Measurements from ENCODE around the gene HERPUD1. TPM values are rescaled to one million over a fixed set of nuclear protein-coding genes. Genes with fewer than 3 reads are reported as not detected.

HERPUD1 gene
- total RNA-seq, 1 experiment from 2014 or later: 30.8 TPM

DNA sequence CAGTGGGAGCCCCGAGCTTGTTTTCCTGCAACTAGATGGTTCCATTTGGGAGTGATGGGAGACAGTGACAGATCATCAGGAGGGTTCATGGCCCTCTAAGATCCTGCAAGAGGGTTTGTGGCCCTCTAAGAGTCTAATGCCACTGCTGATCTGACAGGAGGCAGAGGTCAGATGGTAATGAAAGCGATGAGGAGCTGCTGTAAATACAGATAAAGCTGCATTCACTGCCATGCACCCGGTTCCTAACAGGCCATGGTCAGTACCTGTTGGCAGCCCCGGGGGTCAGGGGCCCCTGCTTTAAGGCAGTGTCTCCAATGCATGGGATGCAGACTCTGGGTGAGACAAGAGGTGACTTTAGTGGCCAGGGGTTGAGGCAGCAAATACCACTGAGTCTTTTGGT, 36.1 kb upstream of the HERPUD1 start:
- TF ChIP-seq JUN (CRISPR knock-in tag; IDR thresholded peaks at IDR 0.05): no peak
- TF ChIP-seq, protein P1, sequence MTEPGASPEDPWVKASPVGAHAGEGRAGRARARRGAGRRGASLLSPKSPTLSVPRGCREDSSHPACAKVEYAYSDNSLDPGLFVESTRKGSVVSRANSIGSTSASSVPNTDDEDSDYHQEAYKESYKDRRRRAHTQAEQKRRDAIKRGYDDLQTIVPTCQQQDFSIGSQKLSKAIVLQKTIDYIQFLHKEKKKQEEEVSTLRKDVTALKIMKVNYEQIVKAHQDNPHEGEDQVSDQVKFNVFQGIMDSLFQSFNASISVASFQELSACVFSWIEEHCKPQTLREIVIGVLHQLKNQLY (CRISPR knock-in tag; IDR thresholded peaks at IDR 0.05): no peak
- TF ChIP-seq ETV6 (CRISPR knock-in tag; IDR thresholded peaks at IDR 0.05): no peak
- no peak for TF ChIP-seq SMAD4 (CRISPR knock-in tag; IDR thresholded peaks at IDR 0.05)
- no peak for TF ChIP-seq ZNF219 (CRISPR knock-in tag; IDR thresholded peaks at IDR 0.05; ENCODE audit: borderline replicate concordance)
- TF ChIP-seq NFATC4 (CRISPR knock-in tag; IDR thresholded peaks at IDR 0.05): no peak
- TF ChIP-seq ATF1 (CRISPR knock-in tag; IDR thresholded peaks at IDR 0.05): no peak
- no peak for TF ChIP-seq CREM (CRISPR knock-in tag; IDR thresholded peaks at IDR 0.05)
- Mint-ChIP-seq H3K9me3 (no peaks in the 10 kb centered on the region), H3K27ac (no peak overlapping the region), H3K27me3 (ENCODE audit: low read depth) (no peaks in the 10 kb centered on the region), H3K4me1 (no peaks in the 10 kb centered on the region), H3K36me3 (no peaks in the 10 kb centered on the region), H3K4me3 (no peak overlapping the region)
- ChIA-PET CTCF (no interaction called here), POLR2A (no interaction called here)
- DNase-seq (ENCODE audit: low spot score) (no peak), ATAC-seq (no peak)

DNA sequence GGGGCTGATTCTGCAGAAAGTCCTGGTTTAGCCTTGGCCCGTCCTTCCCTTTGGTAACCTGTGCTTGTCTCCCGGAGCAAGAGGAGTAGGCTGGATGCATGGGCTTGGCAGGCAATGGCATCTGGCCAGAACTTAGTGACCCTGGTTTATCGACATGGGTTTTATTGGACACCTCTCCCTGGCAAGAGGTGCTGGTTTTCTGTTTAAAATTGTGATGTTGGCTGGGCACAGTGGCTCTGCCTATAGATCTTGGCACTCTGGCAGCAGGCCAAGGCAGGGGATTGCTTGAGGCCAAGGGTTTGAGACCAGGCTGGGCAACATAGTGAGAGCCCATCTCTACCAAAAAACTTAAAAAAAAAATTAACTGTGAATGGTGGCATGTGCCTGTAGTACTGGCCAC, 35.7 kb upstream of the HERPUD1 start:
- POLR2A ChIA-PET: no interaction called here
- no peak overlapping the region for H3K4me3 Mint-ChIP-seq
- H3K27me3 Mint-ChIP-seq (ENCODE audit: low read depth): no peaks in the 10 kb centered on the region
- CTCF ChIA-PET: no interaction called here
- H3K4me1 Mint-ChIP-seq: no peaks in the 10 kb centered on the region
- H3K36me3 Mint-ChIP-seq: no peaks in the 10 kb centered on the region
- TF ChIP-seq ZNF263 (CRISPR knock-in tag; IDR thresholded peaks at IDR 0.05; ENCODE audit: low read depth): no peak
- no peak for TF ChIP-seq JAZF1 (CRISPR knock-in tag; IDR thresholded peaks at IDR 0.05)
- TF ChIP-seq TCF7 (CRISPR knock-in tag; IDR thresholded peaks at IDR 0.05; ENCODE audit: low read depth): no peak
- TF ChIP-seq, protein P2, sequence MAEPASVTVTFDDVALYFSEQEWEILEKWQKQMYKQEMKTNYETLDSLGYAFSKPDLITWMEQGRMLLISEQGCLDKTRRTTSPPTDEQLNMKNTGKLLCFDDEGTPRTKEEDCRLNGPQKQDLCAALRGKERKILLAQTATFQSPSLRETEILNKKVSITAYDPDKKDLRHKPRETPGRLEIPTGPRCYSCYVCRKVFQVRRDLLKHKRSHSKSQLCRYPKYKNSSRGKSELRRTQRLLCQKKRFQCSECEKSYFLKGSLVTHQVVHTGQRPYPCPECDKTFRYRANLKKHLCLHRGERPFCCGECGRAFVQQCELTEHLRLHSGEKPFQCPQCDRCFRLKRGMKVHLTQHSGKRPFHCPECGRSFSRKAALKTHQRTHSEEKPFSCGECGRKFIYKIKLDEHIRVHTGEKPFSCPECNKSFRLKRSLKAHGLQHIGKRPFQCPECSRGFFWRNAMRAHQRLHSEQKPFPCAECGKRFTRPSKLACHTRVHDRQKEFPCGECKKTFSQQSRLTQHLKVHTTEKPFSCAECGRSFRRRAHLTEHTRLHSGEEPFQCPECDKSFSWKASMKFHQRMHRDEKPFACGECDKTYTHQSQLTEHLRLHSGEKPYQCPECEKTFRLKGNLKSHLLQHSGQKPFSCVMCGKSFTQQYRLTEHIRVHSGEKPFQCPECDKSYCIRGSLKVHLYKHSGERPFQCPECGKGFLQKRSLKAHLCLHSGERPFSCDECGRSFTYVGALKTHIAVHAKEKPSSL (CRISPR knock-in tag; conservative IDR thresholded peaks at IDR 0.05): no peak
- no peaks in the 10 kb centered on the region for H3K9me3 Mint-ChIP-seq
- ATAC-seq (no peak), DNase-seq (ENCODE audit: low spot score) (no peak)
- H3K27ac Mint-ChIP-seq: no peak overlapping the region

DNA sequence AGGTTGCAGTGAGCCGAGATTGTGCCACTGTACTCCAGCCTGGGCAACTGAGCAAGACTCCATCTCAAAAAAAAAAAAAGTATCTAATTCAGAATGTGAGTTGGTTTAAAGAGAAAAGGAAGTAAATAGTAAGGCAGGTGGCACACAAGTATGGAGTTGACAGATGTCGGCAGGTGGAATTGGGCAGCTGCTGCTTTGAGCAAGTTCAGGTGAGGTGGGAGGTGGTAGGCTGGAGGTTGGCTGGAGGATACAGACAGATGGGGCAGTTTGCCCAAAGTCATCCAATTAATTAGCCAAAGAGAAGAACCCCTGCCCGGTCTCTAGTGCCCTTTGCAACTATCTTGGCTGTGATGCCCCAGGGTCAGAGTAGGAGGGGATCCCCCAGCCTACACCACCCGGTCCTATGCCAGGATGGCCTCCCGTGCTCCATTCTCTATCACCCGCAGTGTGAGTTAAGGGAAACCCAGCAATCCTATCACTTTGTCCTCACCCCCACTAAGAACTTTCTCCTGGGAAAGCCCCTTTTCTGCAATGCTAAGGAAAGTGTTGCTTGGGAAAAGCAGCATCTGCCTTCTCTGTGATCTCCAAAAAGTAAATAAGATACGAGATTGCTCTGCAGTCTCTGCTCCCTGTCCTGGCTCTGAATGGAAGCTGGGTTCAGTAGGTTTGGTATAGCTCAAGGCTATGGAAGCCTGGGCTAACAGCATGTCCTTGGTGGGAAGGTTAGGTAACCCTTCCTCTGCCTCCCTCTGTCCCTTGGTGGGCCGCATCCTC, 34.7 kb upstream of the HERPUD1 start:
- ChIA-PET POLR2A (no interaction called here), CTCF (interaction anchor here (1.3 kb wide), 1 partner anchor 18 kb away, joined by 3 read pairs; no protein-coding TSS in a partner anchor)
- H3K27ac Mint-ChIP-seq: no peak overlapping the region
- ATAC-seq: no peak
- H3K4me1 Mint-ChIP-seq: no peaks in the 10 kb centered on the region
- TF ChIP-seq FOXK1 (CRISPR knock-in tag; IDR thresholded peaks at IDR 0.05) (no peak), ZNF219 (CRISPR knock-in tag; IDR thresholded peaks at IDR 0.05; ENCODE audit: borderline replicate concordance) (no peak), CREB1 (CRISPR knock-in tag; IDR thresholded peaks at IDR 0.05) (no peak)
- H3K4me3 Mint-ChIP-seq: no peak overlapping the region
- no peak for DNase-seq (ENCODE audit: low spot score)
- no peaks in the 10 kb centered on the region for H3K27me3 Mint-ChIP-seq (ENCODE audit: low read depth)
- H3K9me3 Mint-ChIP-seq: no peaks in the 10 kb centered on the region
- H3K36me3 Mint-ChIP-seq: no peaks in the 10 kb centered on the region

DNA sequence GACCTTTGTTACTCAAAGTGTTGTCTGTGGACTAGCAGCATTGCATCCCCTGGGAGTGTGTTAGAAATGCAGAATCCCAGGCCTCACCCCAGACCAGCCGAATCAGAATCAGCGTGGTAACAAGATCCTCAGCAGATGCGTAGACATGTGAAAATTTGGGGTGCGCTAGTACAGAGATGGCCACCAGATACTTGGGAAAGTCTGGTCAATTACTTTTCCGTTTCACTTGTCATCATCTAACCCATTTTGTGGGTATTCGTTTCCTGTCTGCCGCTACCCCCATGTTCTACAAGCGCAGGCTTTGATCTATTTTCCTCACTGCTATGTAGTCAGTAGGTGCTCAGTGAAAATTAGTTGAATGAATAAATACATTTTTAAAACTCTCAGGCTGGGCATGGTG, 33.1 kb upstream of the HERPUD1 start:
- ChIA-PET POLR2A (no interaction called here), CTCF (no interaction called here)
- no peak for TF ChIP-seq NFATC4 (CRISPR knock-in tag; IDR thresholded peaks at IDR 0.05)
- TF ChIP-seq, protein P3, sequence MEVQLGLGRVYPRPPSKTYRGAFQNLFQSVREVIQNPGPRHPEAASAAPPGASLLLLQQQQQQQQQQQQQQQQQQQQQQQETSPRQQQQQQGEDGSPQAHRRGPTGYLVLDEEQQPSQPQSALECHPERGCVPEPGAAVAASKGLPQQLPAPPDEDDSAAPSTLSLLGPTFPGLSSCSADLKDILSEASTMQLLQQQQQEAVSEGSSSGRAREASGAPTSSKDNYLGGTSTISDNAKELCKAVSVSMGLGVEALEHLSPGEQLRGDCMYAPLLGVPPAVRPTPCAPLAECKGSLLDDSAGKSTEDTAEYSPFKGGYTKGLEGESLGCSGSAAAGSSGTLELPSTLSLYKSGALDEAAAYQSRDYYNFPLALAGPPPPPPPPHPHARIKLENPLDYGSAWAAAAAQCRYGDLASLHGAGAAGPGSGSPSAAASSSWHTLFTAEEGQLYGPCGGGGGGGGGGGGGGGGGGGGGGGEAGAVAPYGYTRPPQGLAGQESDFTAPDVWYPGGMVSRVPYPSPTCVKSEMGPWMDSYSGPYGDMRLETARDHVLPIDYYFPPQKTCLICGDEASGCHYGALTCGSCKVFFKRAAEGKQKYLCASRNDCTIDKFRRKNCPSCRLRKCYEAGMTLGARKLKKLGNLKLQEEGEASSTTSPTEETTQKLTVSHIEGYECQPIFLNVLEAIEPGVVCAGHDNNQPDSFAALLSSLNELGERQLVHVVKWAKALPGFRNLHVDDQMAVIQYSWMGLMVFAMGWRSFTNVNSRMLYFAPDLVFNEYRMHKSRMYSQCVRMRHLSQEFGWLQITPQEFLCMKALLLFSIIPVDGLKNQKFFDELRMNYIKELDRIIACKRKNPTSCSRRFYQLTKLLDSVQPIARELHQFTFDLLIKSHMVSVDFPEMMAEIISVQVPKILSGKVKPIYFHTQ (CRISPR knock-in tag; IDR thresholded peaks at IDR 0.05): no peak
- Mint-ChIP-seq H3K9me3 (no peaks in the 10 kb centered on the region), H3K36me3 (no peaks in the 10 kb centered on the region), H3K27me3 (ENCODE audit: low read depth) (no peaks in the 10 kb centered on the region), H3K4me3 (no peak overlapping the region), H3K4me1 (no peaks in the 10 kb centered on the region), H3K27ac (no peak overlapping the region)
- ATAC-seq (no peak), DNase-seq (ENCODE audit: low spot score) (no peak)

All from WTC11 (cell line).